NCI-H128 (cell line): ENCODE results near the gene STYXL1.

ENCODE experiments used
- DNase-seq: peaks from one replicate; lab custom pipeline; 2025; ENCODE audit not compliant: unreplicated experiment; lab: John Stamatoyannopoulos, UW

STYXL1 gene

GRCh38 chr7:75994388-75995051 lies 53.3 kb downstream of the STYXL1 start, which contains the start of gene TMEM120A:
TMEM120A (minus strand) TSS chr7:75994595; CDS start chr7:75994570, 25 bp downstream.
- DNase-seq: peak; percentile 77

- no peak for DNase-seq
Observed at GRCh38 chr7:75993689-75994387, 54.0 kb downstream of the STYXL1 start.

- DNase-seq: no peak
Observed at GRCh38 chr7:75992083-75992755, 55.6 kb downstream of the STYXL1 start.

GRCh38 chr7:75991531-75992082 lies 56.2 kb downstream of the STYXL1 start:
- DNase-seq: no peak

GRCh38 chr7:75989500-75990388 lies 58.1 kb downstream of the STYXL1 start:
- DNase-seq: no peak

GRCh38 chr7:75988568-75989499 lies 59.0 kb downstream of the STYXL1 start:
- no peak for DNase-seq

- no peak for DNase-seq
Observed at GRCh38 chr7:75987805-75988567, 59.8 kb downstream of the STYXL1 start.

GRCh38 chr7:75987026-75987804 lies 60.6 kb downstream of the STYXL1 start:
- DNase-seq: no peak

- no peak for DNase-seq
Observed at GRCh38 chr7:75986147-75986781, 61.5 kb downstream of the STYXL1 start.

- no peak for DNase-seq
Observed at GRCh38 chr7:75985518-75986146, 62.2 kb downstream of the STYXL1 start.

- no peak for DNase-seq
Observed at GRCh38 chr7:75985009-75985517, 62.7 kb downstream of the STYXL1 start.

GRCh38 chr7:75984130-75985008 lies 63.4 kb downstream of the STYXL1 start:
- DNase-seq: no peak

- no peak for DNase-seq
Observed at GRCh38 chr7:75983471-75984129, 64.2 kb downstream of the STYXL1 start.

GRCh38 chr7:75982306-75983064 lies 65.3 kb downstream of the STYXL1 start:
- no peak for DNase-seq
